PC-9 (cell line): ENCODE data around the gene POTEE.
"Not testable (repeated sequence)": the region's sequence is repeated elsewhere in the genome, so short reads cannot be mapped to it uniquely, and the experiment has no call there.

Source experiments
- CTCF ChIP-seq: fragments of 200-600 bp; sonication (generic); conservative IDR thresholded peaks from 2 replicates; pipeline ENCODE4 v1.6.1; 2017; ENCODE audit warnings: mixed run types, antibody characterized with exemption, mild to moderate bottlenecking, moderate library complexity
- EZH2 ChIP-seq: fragments of 200-600 bp; sonication (generic); IDR thresholded peaks from 2 replicates; pipeline ENCODE4 v1.8.0; 2017; ENCODE audit warnings: antibody characterized with exemption, low read depth

DNA sequence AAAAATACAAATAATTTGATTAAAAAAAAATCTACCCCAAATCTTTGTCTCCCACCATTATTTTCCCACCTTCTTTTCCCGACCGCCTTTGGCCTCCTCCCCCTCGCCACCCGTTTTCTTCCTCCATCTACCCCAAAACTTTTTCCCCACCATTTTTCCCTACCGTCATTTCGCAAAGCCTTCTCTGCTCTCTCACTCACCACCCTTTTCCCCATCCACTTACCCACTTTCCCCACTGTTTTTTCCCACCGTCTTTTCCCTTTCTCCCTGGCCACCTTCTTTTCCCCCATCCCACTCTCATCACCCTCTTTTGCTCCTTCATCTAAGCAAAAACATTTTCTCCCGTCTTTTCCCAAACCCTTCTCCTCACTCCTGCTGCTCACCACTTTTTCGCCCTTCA, 1.5 kb upstream of the POTEE start:
- TF ChIP-seq CTCF, EZH2: not testable (repeated sequence)
